Testis (tissue), 3 donors: ENCODE measurements around the gene KRT81. TPM values are rescaled to one million over a fixed set of nuclear protein-coding genes. Genes with fewer than 3 reads are reported as not detected.

Source experiments
- DNase-seq: peaks from one replicate; pipeline ENCODE4 v3.0.0-alpha.2; 2019
- H3K27ac ChIP-seq, 2 donors: fragments of 200-600 bp; sonication (generic); one replicate each; pipeline ENCODE4 v1.5.1; 2019
- H3K27me3 ChIP-seq: fragments of 200-600 bp; sonication (generic); one replicate; pipeline ENCODE4 v1.5.1; 2019
- H3K36me3 ChIP-seq: fragments of 200-600 bp; sonication (generic); one replicate; pipeline ENCODE4 v1.5.1; 2017; ENCODE audit warnings: low read depth; ENCODE audit errors: missing control alignments
- H3K4me1 ChIP-seq: fragments of 200-600 bp; sonication (generic); one replicate; pipeline ENCODE4 v1.5.1; 2019
- H3K4me3 ChIP-seq, 2 donors: fragments of 200-600 bp; sonication (generic); one replicate each; pipeline ENCODE4 v1.5.1; 2017 to 2019
- H3K9me3 ChIP-seq: fragments of 200-600 bp; sonication (generic); one replicate; pipeline ENCODE4 v1.5.1; 2017
- POLR2A ChIP-seq: fragments of 450-650 bp; IDR thresholded peaks from one replicate; pipeline ENCODE4 v1.6.1; 2017; ENCODE audit warnings: antibody characterized with exemption, mild to moderate bottlenecking, moderate library complexity
- WGBS, 2 donors: methylation state at CpG; one replicate each; pipeline ENCODE4 v1.1.5; 2018; 5-methylcytosine and 5-hydroxymethylcytosine counted together
- intact Hi-C: fragments of 100-400 bp; cut with DNase I; formaldehyde crosslinking; loops from one replicate; pipeline ENCODE4 v1.15.1; 2023; ENCODE audit warnings: low total_unique reads
- polyA plus RNA-seq: library from polyadenylated mRNA; stranded (reverse); fragments of 350-450 nt; fragmentation: Illumina TruSeq; extraction: RNeasy Lipid Tissue Mini Kit (QIAGEN cat#74804); gene quantifications from one replicate; pipeline ENCODE4 v1.2.3, GENCODE V29; 2014; ENCODE audit warnings: low read depth, low replicate concordance; ENCODE audit not compliant: insufficient read depth
- total RNA-seq, 2 donors: library from RNA; depleted of rRNA; stranded (reverse); fragments of >200 nt; gene quantifications; one replicate each; pipeline ENCODE4 v1.2.3, GENCODE V29; 2016
- TF ChIP-seq, protein P1 (sequence below), 3 experiments: fragments of 450-650 bp in 2 of 3; fragments of 200-600 bp in 1 of 3; sonication (generic) in 1 of 3; IDR thresholded peaks; one replicate each; pipeline ENCODE4 v1.5.1; 2016 to 2019; ENCODE audit warnings: antibody characterized with exemption in 3 of 3, mild to moderate bottlenecking in 2 of 3, moderate library complexity in 1 of 3

KRT81 gene
- total and polyA plus RNA-seq, 3 donors from 2014 or later = 0.74 TPM; not detected in 2

DNA sequence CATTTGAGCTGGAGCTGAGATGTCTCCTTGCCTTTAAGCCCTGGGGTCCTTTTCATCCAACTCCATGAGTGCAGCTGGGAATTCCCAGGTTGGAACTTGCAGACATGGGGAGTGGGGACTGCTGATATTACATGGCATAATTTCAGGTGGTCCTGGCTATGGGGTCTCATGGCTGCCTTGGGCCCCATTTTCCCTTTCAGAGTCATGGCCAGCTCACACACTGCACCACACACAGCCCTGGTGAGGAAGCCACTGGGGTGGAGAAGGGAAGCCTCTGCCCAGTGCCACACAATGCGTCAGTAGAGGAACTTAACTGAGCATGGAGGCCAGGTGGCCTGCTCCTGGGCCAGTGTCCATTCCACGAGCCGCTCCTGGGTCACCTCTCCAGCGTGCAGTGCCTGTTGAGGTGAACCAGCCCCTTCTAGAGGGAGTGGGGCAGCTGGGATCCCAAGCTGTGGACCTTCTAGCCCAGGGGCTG is 34.2 kb downstream of the KRT81 start:
- DNase-seq = no peak
- no peaks in the 10 kb centered on the region for H3K36me3 ChIP-seq
- no peak overlapping the region for H3K4me3 ChIP-seq
- TF ChIP-seq, protein P1, sequence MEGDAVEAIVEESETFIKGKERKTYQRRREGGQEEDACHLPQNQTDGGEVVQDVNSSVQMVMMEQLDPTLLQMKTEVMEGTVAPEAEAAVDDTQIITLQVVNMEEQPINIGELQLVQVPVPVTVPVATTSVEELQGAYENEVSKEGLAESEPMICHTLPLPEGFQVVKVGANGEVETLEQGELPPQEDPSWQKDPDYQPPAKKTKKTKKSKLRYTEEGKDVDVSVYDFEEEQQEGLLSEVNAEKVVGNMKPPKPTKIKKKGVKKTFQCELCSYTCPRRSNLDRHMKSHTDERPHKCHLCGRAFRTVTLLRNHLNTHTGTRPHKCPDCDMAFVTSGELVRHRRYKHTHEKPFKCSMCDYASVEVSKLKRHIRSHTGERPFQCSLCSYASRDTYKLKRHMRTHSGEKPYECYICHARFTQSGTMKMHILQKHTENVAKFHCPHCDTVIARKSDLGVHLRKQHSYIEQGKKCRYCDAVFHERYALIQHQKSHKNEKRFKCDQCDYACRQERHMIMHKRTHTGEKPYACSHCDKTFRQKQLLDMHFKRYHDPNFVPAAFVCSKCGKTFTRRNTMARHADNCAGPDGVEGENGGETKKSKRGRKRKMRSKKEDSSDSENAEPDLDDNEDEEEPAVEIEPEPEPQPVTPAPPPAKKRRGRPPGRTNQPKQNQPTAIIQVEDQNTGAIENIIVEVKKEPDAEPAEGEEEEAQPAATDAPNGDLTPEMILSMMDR (IDR thresholded peaks at IDR 0.05) = no peak
- TF ChIP-seq POLR2A = no peak
- H3K9me3 ChIP-seq = no peaks in the 10 kb centered on the region
- intact Hi-C loops = no loop called here
- no peak overlapping the region for H3K27ac ChIP-seq
- no peaks in the 10 kb centered on the region for H3K4me1 ChIP-seq
- 90 to 91% methylated on average over 4 of the region's 4 CpGs for WGBS, 2 donors
- no peaks in the 10 kb centered on the region for H3K27me3 ChIP-seq

DNA sequence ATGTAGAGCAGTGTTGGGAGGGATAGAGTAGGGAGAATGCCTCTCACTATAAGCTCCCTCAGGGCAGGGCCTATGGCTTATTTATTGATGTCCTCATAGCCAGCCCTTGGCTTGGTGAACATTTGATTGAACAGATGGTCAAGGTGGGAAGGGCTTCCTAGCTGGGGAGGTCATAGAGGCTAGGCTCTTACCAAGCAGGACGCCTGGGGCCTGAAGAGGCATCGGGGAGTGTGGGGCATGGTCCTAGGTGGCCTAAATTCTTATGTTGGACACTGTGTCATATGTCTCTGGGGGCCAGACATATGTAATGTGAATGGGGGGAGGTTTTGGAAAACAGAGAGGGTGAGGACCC is 34.8 kb downstream of the KRT81 start:
- H3K4me3 ChIP-seq = no peak overlapping the region
- 44 to 72% methylated on average over 2 of the region's 2 CpGs for WGBS, 2 donors
- no peaks in the 10 kb centered on the region for H3K9me3 ChIP-seq
- no peak overlapping the region for H3K27ac ChIP-seq
- H3K4me1 ChIP-seq = no peaks in the 10 kb centered on the region
- TF ChIP-seq, protein P1 (IDR thresholded peaks at IDR 0.05) = no peak
- no peak for TF ChIP-seq POLR2A
- no peak for DNase-seq
- no peaks in the 10 kb centered on the region for H3K36me3 ChIP-seq
- no peaks in the 10 kb centered on the region for H3K27me3 ChIP-seq
- intact Hi-C loops = no loop called here

GRCh38 chr12:52255926-52256583 is 35.3 kb downstream of the KRT81 start:
- H3K27me3 ChIP-seq = no peaks in the 10 kb centered on the region
- 92% methylated on average over 9 of the region's 9 CpGs for WGBS, 2 donors
- TF ChIP-seq POLR2A = no peak
- TF ChIP-seq, protein P1 (IDR thresholded peaks at IDR 0.05) = no peak

DNA sequence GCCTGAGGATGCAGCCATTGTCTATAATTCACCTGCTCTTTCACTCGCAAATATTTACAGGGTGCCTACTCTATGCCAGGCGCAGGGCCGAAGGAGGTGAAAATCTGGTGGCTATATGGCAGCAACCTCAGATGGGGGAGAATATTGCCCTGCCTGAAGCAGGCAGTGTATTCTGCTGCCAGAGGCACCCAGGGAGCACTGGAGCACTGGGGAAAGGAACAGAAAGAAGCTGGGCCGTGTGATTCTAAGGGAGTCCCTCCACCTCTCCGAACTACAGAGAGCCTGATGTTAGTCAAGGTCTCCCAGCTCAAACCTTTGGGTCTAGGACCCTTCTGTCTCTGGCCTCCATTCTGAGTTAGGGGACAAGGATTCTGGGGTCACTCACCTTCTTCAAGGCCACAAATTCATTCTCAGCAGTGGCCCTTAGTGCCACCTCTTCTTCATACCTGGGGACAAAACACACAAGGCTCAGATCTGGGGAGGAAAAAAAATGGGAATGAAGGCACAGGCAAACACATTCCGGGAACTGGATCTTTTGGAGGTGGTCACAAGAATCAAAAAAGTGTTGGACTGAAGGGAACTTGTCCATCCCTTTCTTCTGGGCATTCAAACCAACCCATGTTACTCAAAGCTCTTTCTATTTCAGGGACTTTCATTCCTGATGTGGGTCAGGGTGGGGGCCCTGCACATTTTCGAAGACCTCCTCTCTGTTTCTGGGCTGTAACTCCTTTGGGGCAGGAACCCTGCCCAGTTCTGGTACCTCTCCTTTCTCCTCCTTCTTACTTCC is 36.2 kb downstream of the KRT81 start:
- Histone ChIP-seq H3K27me3 (no peaks in the 10 kb centered on the region), H3K36me3 (no peaks in the 10 kb centered on the region), H3K4me3 (no peak overlapping the region), H3K4me1 (no peaks in the 10 kb centered on the region), H3K27ac (no peak overlapping the region), H3K9me3 (no peaks in the 10 kb centered on the region)
- 75 to 85% methylated on average over 7 of the region's 7 CpGs for WGBS, 2 donors
- TF ChIP-seq, protein P1 (IDR thresholded peaks at IDR 0.05) = no peak
- no peak for TF ChIP-seq POLR2A
- intact Hi-C loops = no loop called here
- DNase-seq = no peak

More at GRCh38 chr12:52255926-52256583, 35.3 kb downstream of the KRT81 start:
- intact Hi-C loops = no loop called here
- Histone ChIP-seq H3K4me3 (no peak overlapping the region), H3K36me3 (no peaks in the 10 kb centered on the region), H3K4me1 (no peaks in the 10 kb centered on the region), H3K9me3 (no peaks in the 10 kb centered on the region), H3K27ac (no peak overlapping the region)
- no peak for DNase-seq
